Measurements from ENCODE around the gene TMEM131. TPM values are rescaled to one million over a fixed set of nuclear protein-coding genes. Genes with fewer than 3 reads are reported as not detected.

The TMEM131 gene
- total RNA-seq, 1 experiment from 2014 or later = 21.9 TPM

DNA sequence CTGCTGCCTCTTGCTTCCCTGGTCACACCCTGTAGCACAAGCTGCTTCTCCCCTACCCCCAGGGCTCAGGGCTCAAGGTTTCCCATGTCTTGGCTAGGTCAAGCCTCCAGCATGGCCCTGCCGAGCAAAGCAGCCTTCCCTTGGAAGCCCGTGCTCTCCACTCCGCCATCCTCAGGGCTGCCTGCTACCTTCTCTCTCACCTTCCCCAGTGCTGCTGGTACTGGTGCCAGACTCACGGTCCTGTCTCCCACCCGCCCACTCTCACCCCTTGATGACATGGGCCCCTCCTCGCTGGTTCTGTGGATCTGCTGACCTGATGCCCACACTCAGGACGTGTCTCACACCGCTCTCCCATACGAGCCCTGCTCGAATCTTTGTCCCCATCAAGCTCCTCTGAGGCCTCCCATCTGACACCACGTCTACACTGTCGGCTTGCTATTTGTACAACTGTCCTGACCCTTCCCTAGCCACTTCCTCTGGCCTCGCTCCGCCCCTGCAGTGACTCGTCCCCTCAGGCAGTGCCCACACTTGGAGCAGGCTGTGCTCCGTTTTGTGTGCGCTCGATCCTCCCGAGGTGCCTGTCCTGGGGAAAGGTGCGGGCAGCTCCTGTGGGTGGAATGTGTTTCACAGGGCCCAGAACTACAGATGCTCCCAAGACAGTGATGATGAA, 232.4 kb downstream of the TMEM131 start (continued):
- TF ChIP-seq ZNF281 (CRISPR knock-in tag; IDR thresholded peaks at IDR 0.05) (no peak), HMGA2 (CRISPR knock-in tag; IDR thresholded peaks at IDR 0.05) (no peak), GTF2I (CRISPR knock-in tag; conservative IDR thresholded peaks at IDR 0.05) (no peak), PREB (CRISPR knock-in tag; IDR thresholded peaks at IDR 0.05; ENCODE audit: borderline replicate concordance) (no peak)
- TF ChIP-seq, protein P1, sequence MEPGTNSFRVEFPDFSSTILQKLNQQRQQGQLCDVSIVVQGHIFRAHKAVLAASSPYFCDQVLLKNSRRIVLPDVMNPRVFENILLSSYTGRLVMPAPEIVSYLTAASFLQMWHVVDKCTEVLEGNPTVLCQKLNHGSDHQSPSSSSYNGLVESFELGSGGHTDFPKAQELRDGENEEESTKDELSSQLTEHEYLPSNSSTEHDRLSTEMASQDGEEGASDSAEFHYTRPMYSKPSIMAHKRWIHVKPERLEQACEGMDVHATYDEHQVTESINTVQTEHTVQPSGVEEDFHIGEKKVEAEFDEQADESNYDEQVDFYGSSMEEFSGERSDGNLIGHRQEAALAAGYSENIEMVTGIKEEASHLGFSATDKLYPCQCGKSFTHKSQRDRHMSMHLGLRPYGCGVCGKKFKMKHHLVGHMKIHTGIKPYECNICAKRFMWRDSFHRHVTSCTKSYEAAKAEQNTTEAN (CRISPR knock-in tag; IDR thresholded peaks at IDR 0.05) = no peak

- H3K4me3 Mint-ChIP-seq = no peak overlapping the region
- no peak for DNase-seq (ENCODE audit: low spot score)
- ChIA-PET POLR2A (no interaction called here), CTCF (no interaction called here)
- no peak overlapping the region for H3K27ac Mint-ChIP-seq
- peaks cover 21% of the 10 kb centered on the region for H3K4me1 Mint-ChIP-seq
- ATAC-seq = no peak
- H3K9me3 Mint-ChIP-seq = no peaks in the 10 kb centered on the region
- H3K27me3 Mint-ChIP-seq (ENCODE audit: low read depth) = no peaks in the 10 kb centered on the region; the same call in 1 of the 2 replicates
- peaks cover 39% of the 10 kb centered on the region for H3K36me3 Mint-ChIP-seq
- TF ChIP-seq ZNF232 (CRISPR knock-in tag; IDR thresholded peaks at IDR 0.05) = no peak
- no peak for TF ChIP-seq CBFB (CRISPR knock-in tag; IDR thresholded peaks at IDR 0.05; ENCODE audit: low read depth)
- TF ChIP-seq, protein P2, sequence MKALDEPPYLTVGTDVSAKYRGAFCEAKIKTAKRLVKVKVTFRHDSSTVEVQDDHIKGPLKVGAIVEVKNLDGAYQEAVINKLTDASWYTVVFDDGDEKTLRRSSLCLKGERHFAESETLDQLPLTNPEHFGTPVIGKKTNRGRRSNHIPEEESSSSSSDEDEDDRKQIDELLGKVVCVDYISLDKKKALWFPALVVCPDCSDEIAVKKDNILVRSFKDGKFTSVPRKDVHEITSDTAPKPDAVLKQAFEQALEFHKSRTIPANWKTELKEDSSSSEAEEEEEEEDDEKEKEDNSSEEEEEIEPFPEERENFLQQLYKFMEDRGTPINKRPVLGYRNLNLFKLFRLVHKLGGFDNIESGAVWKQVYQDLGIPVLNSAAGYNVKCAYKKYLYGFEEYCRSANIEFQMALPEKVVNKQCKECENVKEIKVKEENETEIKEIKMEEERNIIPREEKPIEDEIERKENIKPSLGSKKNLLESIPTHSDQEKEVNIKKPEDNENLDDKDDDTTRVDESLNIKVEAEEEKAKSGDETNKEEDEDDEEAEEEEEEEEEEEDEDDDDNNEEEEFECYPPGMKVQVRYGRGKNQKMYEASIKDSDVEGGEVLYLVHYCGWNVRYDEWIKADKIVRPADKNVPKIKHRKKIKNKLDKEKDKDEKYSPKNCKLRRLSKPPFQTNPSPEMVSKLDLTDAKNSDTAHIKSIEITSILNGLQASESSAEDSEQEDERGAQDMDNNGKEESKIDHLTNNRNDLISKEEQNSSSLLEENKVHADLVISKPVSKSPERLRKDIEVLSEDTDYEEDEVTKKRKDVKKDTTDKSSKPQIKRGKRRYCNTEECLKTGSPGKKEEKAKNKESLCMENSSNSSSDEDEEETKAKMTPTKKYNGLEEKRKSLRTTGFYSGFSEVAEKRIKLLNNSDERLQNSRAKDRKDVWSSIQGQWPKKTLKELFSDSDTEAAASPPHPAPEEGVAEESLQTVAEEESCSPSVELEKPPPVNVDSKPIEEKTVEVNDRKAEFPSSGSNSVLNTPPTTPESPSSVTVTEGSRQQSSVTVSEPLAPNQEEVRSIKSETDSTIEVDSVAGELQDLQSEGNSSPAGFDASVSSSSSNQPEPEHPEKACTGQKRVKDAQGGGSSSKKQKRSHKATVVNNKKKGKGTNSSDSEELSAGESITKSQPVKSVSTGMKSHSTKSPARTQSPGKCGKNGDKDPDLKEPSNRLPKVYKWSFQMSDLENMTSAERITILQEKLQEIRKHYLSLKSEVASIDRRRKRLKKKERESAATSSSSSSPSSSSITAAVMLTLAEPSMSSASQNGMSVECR (CRISPR knock-in tag; IDR thresholded peaks at IDR 0.05; ENCODE audit: borderline replicate concordance) = no peak
- TF ChIP-seq AR (CRISPR knock-in tag; IDR thresholded peaks at IDR 0.05) = no peak
- TF ChIP-seq CREB1 (CRISPR knock-in tag; IDR thresholded peaks at IDR 0.05) = no peak
- no peak for TF ChIP-seq ZBTB21 (CRISPR knock-in tag; IDR thresholded peaks at IDR 0.05; ENCODE audit: borderline replicate concordance)
- TF ChIP-seq ZNF396 (CRISPR knock-in tag; IDR thresholded peaks at IDR 0.05; ENCODE audit: borderline replicate concordance) = no peak
- no peak for TF ChIP-seq RELA (CRISPR knock-in tag; IDR thresholded peaks at IDR 0.05; ENCODE audit: borderline replicate concordance)
- TF ChIP-seq, protein P3, sequence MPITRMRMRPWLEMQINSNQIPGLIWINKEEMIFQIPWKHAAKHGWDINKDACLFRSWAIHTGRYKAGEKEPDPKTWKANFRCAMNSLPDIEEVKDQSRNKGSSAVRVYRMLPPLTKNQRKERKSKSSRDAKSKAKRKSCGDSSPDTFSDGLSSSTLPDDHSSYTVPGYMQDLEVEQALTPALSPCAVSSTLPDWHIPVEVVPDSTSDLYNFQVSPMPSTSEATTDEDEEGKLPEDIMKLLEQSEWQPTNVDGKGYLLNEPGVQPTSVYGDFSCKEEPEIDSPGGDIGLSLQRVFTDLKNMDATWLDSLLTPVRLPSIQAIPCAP (CRISPR knock-in tag; IDR thresholded peaks at IDR 0.05) = no peak
- TF ChIP-seq HMGA2 (CRISPR knock-in tag; IDR thresholded peaks at IDR 0.05) = no peak
- TF ChIP-seq CREM (CRISPR knock-in tag; IDR thresholded peaks at IDR 0.05) = no peak
- TF ChIP-seq NFATC4 (CRISPR knock-in tag; IDR thresholded peaks at IDR 0.05) = no peak
- TF ChIP-seq KAT7 (CRISPR knock-in tag; IDR thresholded peaks at IDR 0.05; ENCODE audit: borderline replicate concordance) = no peak
- TF ChIP-seq MXD4 (CRISPR knock-in tag; IDR thresholded peaks at IDR 0.05; ENCODE audit: borderline replicate concordance) = no peak
- TF ChIP-seq, protein P1 (CRISPR knock-in tag; IDR thresholded peaks at IDR 0.05) = no peak
- TF ChIP-seq SP1 (CRISPR knock-in tag; conservative IDR thresholded peaks at IDR 0.05) = no peak
- no peak for TF ChIP-seq ESRRA (CRISPR knock-in tag; IDR thresholded peaks at IDR 0.05; ENCODE audit: borderline replicate concordance)
- TF ChIP-seq NR2C2 (CRISPR knock-in tag; IDR thresholded peaks at IDR 0.05) = no peak
- TF ChIP-seq ZNF121 (CRISPR knock-in tag; IDR thresholded peaks at IDR 0.05) = no peak
Measured at GRCh38 chr2:97761192-97761591, 234.6 kb downstream of the TMEM131 start.

Data from WTC11 (cell line).